COLO668 (cell line): ENCODE data around the gene GBX1.
A peak's percentile ranks its signal among the peaks of the same experiment; 100 is the strongest.

ENCODE experiments used
- DNase-seq: peaks from one replicate; lab custom pipeline; 2025; ENCODE audit not compliant: unreplicated experiment; lab: John Stamatoyannopoulos, UW

GBX1 gene

DNA sequence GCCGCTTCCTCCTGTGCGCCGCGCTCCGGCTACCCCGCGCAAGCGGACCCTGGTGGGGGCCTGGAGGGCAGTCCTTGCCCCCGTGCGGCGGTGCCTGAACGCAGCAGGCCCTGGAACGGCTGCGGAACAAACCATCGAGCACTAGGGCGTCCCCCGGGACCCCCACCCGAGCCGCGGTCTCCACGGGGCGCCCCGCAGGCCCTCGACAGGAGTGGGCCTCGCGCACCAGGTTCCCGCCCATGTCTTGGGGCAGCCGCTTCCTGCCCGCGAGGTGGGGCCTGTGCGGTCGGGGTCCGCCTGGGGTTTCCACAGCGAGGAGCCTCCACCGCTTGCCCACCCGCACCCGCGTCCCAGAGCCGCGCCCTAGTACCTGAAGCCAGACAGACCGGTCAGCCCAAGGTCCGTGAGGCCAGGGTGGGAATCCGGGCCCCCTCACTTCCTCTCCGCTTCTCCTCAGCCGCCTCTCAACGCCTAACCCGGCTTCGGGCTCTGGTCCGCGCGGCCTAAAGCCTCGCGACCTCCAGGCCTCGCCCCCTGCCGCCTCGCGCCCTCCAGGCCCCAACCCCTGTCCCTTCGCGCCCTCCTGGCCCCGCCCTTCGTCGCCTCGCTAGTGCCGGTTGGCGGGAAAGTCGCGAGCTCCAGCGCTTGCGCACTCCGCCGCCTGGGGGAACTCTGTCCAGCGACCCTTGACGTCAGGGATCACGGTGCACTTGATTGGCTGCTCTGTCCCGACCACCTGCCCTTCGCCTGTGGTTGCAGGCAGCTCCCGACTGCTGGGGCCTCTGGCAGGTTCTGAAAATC lies 7.0 kb upstream of the GBX1 start:
- no peak for DNase-seq

DNA sequence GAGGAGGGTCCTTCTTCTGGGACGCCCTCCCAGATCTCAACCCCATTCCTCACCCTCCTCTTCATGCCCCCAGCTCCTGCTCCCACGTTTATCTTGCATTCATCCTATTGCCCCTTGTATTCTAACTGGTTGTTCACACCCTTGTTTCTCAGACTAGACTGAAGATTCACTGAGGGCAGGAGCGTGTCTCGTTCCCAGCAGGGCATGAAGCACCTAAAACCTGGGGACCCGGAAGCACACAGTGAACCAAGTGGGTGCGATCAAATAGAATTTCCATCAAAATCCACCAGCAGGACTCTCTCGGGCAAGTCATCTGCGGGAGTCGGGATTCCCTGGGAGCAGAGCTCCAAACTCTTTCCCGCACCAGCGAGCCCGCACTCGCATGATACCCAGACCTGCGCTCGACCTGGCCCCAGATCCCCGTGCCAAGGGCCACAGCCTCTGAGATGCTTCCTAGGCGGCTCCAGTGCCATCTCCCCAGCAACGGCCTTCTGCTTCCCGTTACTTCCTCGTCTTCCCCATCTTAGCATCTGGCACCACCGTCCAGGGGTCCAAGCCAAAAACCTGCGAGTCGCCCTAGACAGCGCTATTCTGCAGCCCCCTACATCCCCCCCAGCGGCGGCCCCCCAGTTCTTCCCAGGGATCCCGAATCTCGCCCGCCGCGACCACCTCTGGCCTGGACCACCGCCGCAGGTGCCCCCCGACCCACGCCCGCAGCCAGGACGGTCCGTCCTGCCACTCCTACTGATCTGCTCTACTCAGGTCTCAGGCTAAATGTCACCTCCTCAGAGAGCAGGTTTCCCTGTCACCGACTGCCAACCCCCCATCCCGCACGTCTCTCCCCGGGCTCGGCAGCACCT lies 6.1 kb upstream of the GBX1 start:
- DNase-seq = no peak

GRCh38 chr7:151172273-151173141 lies 5.0 kb upstream of the GBX1 start:
- peak; percentile 70 for DNase-seq

DNA sequence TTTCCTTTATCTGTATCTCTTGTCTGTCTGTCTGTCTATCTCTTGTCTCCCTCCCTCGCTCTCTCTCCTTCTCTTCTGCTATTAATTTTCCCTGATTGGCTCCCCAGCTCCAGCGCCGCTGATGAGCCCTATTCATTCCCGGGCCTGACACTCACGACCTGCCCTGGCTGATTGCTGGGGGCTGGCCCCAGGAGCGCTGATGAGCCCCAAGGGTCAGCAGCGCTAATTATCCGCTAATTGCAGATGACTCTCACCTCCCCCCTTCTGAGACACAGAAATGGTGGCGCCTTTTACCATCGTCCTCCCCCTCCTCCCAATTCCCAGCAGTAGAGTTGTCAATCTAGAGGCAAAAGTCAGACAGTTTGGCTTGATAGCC lies 1.3 kb upstream of the GBX1 start:
- DNase-seq = no peak

GRCh38 chr7:151168003-151168786 lies 701 bp upstream of the GBX1 start:
- DNase-seq = peak; percentile 51

- no peak for DNase-seq
Measured at GRCh38 chr7:151166629-151167196, 781 bp downstream of the GBX1 start.

- no peak for DNase-seq
Measured at GRCh38 chr7:151161757-151162156, 5.7 kb downstream of the GBX1 start.

GRCh38 chr7:151157645-151158329 lies 9.7 kb downstream of the GBX1 start:
- no peak for DNase-seq

- no peak for DNase-seq
Measured at GRCh38 chr7:151152643-151153513, 14.6 kb downstream of the GBX1 start.

- DNase-seq = no peak
Measured at GRCh38 chr7:151150388-151150787, 17.1 kb downstream of the GBX1 start.

GRCh38 chr7:151148319-151149259 lies 18.9 kb downstream of the GBX1 start:
- no peak for DNase-seq

DNA sequence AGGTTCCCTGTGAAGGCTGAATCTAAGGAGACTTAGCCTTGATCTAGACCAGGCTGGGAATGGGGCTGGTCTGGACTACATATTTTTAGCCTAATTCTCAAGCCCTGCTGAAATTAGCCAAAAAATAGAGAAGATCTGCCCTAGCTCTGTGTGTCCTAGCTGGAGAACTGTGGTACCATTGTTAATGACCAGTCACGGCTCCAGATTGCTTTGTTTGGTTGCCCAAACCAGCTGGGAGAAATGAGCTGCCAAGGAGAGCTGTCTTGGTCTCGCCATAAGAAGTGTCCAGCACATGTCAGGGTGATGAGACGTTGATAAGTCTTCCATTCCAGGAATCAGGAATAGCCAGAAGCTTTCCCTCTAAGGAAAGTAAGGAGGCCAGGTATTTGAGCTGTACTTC lies 20.7 kb downstream of the GBX1 start:
- no peak for DNase-seq

- no peak for DNase-seq
Measured at GRCh38 chr7:151144387-151144786, 23.1 kb downstream of the GBX1 start.

- no peak for DNase-seq
Measured at GRCh38 chr7:151143261-151144015, 24.1 kb downstream of the GBX1 start.

DNA sequence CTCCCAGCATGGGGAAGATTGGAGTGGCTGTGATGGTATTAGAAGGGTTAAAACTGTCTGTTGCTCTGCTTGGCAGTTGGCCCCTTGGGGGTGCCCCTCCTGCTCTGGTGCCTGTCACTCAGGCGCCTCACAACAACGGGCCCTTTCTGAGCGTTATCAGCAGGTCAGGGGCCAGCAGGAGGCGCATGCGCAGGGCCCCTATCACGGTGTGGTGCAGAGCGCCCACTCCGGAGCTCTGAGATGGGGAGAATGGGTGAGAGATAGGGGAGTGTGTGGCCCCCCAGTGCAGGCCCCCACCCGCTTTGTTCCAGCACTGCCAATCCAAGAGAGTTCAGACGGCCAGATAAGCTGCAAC lies 24.8 kb downstream of the GBX1 start:
- no peak for DNase-seq

DNA sequence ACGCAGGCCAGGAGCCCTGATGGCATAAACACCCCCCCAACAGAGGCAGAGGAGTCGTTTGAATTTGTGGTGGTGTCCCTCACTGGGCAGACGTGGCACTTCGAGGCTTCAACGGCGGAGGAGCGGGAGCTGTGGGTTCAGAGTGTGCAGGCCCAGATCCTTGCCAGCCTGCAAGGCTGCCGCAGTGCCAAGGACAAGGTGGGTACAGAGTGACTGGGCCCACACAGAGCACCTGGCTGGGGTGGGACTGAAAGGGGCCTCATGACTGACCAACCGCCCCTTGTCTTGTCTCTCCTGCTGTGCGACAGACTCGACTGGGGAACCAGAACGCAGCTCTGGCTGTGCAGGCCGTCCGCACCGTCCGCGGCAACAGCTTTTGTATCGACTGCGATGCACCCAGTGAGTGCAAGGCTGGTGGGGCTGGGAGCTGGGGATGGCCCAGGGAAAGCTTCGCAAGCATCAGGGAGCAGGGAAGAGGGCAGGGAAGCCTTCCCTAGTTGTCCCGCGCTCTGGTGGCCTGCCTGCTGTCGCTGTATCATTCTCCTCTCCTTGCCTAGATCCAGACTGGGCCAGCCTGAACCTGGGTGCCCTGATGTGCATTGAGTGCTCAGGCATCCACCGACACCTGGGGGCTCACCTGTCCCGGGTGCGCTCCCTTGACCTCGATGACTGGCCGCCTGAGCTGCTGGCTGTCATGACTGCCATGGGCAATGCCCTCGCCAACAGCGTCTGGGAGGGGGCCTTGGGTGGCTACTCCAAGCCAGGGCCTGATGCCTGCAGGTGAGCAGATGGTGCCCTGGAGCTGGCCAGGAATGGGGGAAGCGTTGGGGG lies 25.4 kb downstream of the GBX1 start:
- no peak for DNase-seq
